GM12878 (cell line): ENCODE results near the gene SNAPC3. TPM values are rescaled to one million over a fixed set of nuclear protein-coding genes. Genes with fewer than 3 reads are reported as not detected.
A peak's percentile ranks its signal among the peaks of the same experiment; 100 is the strongest.

Source experiments
- ATAC-seq: fragments of 200-7000 bp; cut with Tn5 transposase; 3 replicates; pipeline ENCODE4 v1.9.1; 2020; ENCODE audit warnings: mild to moderate bottlenecking, moderate library complexity
- BruUV-seq: library from RNA; stranded (reverse); fragments of 400-500 nt; replicated peaks from 2 replicates; lab custom pipeline; 2021; lab: Mats Ljungman, UMichigan
- CTCF ChIA-PET: fragments of 300-600 bp; sonication (Branson Sonifier 250); formaldehyde crosslinking; extraction: SDS; loops from one replicate; lab custom pipeline; 2021; ENCODE audit warnings: inconsistent platforms; lab: Yijun Ruan, JAX
- POLR2A ChIA-PET: fragments of 350-600 bp; formaldehyde crosslinking; extraction: SDS; loops from one replicate; lab custom pipeline; 2021; ENCODE audit warnings: inconsistent platforms; lab: Charles Lee
- RAD21 ChIA-PET: fragments of 300-600 bp; sonication (Branson Sonifier 250); formaldehyde crosslinking; loops from one replicate; lab custom pipeline; 2023; ENCODE audit warnings: antibody characterized with exemption; ENCODE audit not compliant: unreplicated experiment; lab: Charles Lee
- SMC1A ChIA-PET: fragments of 300-600 bp; sonication (Branson Sonifier 250); formaldehyde crosslinking; loops from one replicate; lab custom pipeline; 2023; ENCODE audit not compliant: unreplicated experiment, uncharacterized antibody; lab: Charles Lee
- DNase-seq: peaks from one replicate; pipeline ENCODE4 v3.0.0-alpha.2; 2011; ENCODE audit warnings: low read depth, low spot score
- FAIRE-seq: peaks from 3 replicates; lab custom pipeline; 2011; peaks lifted over from hg19 to GRCh38; lab: Jason Lieb, UNC
- H2AFZ ChIP-seq: 2 replicates; pipeline ENCODE4 v1.6.0; 2011; ENCODE audit warnings: low read depth, low read length, control low read depth; ENCODE audit not compliant: control insufficient read depth
- H3K27ac ChIP-seq: 2 replicates; pipeline ENCODE4 v1.5.1; 2011; ENCODE audit warnings: control low read depth; ENCODE audit not compliant: control insufficient read depth, insufficient read depth
- H3K27me3 ChIP-seq, 2 experiments: replicated peaks in 1 of 2; 2 replicates each; pipeline versions ENCODE4 v1.6.0 to v1.6.1; 2011; ENCODE audit warnings: low read length in 1 of 2; ENCODE audit not compliant: control insufficient read depth in 2 of 2, insufficient read depth in 2 of 2
- H3K36me3 ChIP-seq, 2 experiments: 2 replicates each; pipeline ENCODE4 v1.5.1; 2011; ENCODE audit warnings: low read length in 1 of 2; ENCODE audit not compliant: control insufficient read depth in 2 of 2, insufficient read depth in 2 of 2
- H3K4me1 ChIP-seq: 2 replicates; pipeline ENCODE4 v1.6.1; 2011; ENCODE audit warnings: mild to moderate bottlenecking, low read length, moderate library complexity, mixed read lengths; ENCODE audit not compliant: control insufficient read depth, insufficient read depth
- H3K4me2 ChIP-seq: 2 replicates; pipeline ENCODE4 v1.6.0; 2011; ENCODE audit warnings: control low read depth; ENCODE audit not compliant: control insufficient read depth, insufficient read depth
- H3K4me3 ChIP-seq: fragments of 200-600 bp; sonication (generic); 2 replicates; pipeline ENCODE4 v1.5.1; 2016
- H3K79me2 ChIP-seq: 2 replicates; pipeline ENCODE4 v1.6.0; 2011; ENCODE audit warnings: low read length; ENCODE audit not compliant: control insufficient read depth, insufficient read depth
- H3K9ac ChIP-seq: 2 replicates; pipeline ENCODE4 v1.8.0; 2011; ENCODE audit warnings: low read length, control low read depth, mixed read lengths; ENCODE audit not compliant: control insufficient read depth, insufficient read depth
- H3K9me3 ChIP-seq: replicated peaks from 3 replicates; pipeline ENCODE4 v1.5.1; 2011; ENCODE audit warnings: mild to moderate bottlenecking, low read length; ENCODE audit not compliant: control insufficient read depth, insufficient read depth
- H4K20me1 ChIP-seq: 2 replicates; pipeline ENCODE4 v1.6.0; 2011; ENCODE audit not compliant: control insufficient read depth, insufficient read depth
- BCL3 ChIP-seq: IDR thresholded peaks from 2 replicates; pipeline ENCODE4 v1.6.1; 2011; ENCODE audit warnings: borderline replicate concordance, low read depth, mild to moderate bottlenecking, moderate library complexity, low read length; ENCODE audit not compliant: insufficient read depth, poor library complexity, severe bottlenecking
- PBX3 ChIP-seq: IDR thresholded peaks from 2 replicates; pipeline ENCODE4 v1.6.1; 2011; ENCODE audit warnings: mild to moderate bottlenecking, low read depth, low read length, moderate library complexity; ENCODE audit not compliant: insufficient replicate concordance
- WGBS: methylation state at CpG from one replicate; pipeline ENCODE4 v1.1.6; 2016; ENCODE audit warnings: low lambda C conversion rate; ENCODE audit not compliant: insufficient replicate concordance, insufficient coverage; ENCODE audit errors: missing lambda C conversion rate; 5-methylcytosine and 5-hydroxymethylcytosine counted together
- in situ Hi-C: fragments of 300-500 bp; cut with MboI; formaldehyde crosslinking; loops from 9 replicates; pipeline ENCODE4 v1.14.3; 2018; ENCODE audit warnings: mixed read lengths
- intact Hi-C: fragments of 100-400 bp; cut with micrococcal nuclease; formaldehyde crosslinking; loops from one replicate; pipeline ENCODE4 v1.14.2; 2022; ENCODE audit not compliant: unreplicated experiment
- polyA plus RNA-seq, 11 experiments: library from polyadenylated mRNA; depleted of rRNA in 4 of 11; unstranded in 6 of 11; stranded (reverse) in 5 of 11; fragments of >200 nt; fragmentation: Nextera tagmentation in 4 of 11; fragmentation: Illumina TruSeq in 1 of 11; extraction: Ambion mirVana in 4 of 11; extraction: Trizol in 1 of 11; gene quantifications; 1 replicate in 1 of 11; 2 replicates in 10 of 11; pipeline versions ENCODE4 v1.2.1 to v1.2.3, GENCODE V29; 2011 to 2016; ENCODE audit warnings: inconsistent platforms in 2 of 11, missing spikeins in 2 of 11, low read depth in 1 of 11
- total RNA-seq, 4 experiments: library from RNA; depleted of rRNA in 3 of 4; stranded (reverse); fragments of >200 nt in 3 of 4; fragmentation: Illumina TruSeq in 1 of 4; extraction: Trizol in 1 of 4; gene quantifications; 2 replicates each; pipeline versions ENCODE4 v1.2.1 to v1.2.3, GENCODE V29; 2013 to 2021

Gene SNAPC3
- total and polyA plus RNA-seq, 10 of the 15 experiments (the other 5 are each of a cell fraction or from before 2014, with no cell fraction given), result 5.7 to 47.4 (median 24.6) TPM

DNA sequence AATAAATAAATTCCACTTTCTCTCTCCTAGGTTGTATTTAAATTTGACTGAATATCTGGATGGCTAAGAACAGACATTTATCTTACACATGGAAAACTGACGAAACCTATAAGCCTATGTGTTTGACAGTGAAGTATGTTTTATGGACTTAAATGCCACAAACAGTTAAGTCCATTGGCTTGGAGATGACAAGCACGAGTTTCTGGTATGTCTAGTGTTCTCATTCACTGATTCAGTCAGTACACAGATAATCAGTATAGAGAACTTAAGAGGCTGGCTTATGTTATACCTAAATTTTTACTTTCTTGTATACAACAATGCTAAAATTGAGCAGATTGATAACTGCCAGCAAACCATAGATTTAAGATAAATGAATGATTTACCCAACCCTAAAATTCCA lies 38.9 kb downstream of the SNAPC3 start:
- FAIRE-seq (peak; percentile 13), ATAC-seq (no peak)
- CTCF ChIA-PET, result interaction anchor here (1.2 kb wide), 1 partner anchor 184 kb away, joined by 3 read pairs; no protein-coding TSS in a partner anchor
- in situ Hi-C loops, result no loop called here
- TF ChIP-seq BCL3, result peak; percentile 28
- TF ChIP-seq PBX3, result no peak
- TF ChIP-seq, all 136 proteins: peak for 1
- BruUV-seq, result no TSS peak
- 93% methylated on average over 2 of the region's 2 CpGs for WGBS
- ChIA-PET RAD21 (interaction anchor here (0.6 kb wide), 1 partner anchor 104 kb away, joined by 5 read pairs; no protein-coding TSS in a partner anchor), POLR2A (no interaction called here), SMC1A (interaction anchor here (1.0 to 1.2 kb wide), 3 partner anchors 11 to 44 kb away, joined by 3 to 10 read pairs (median 5); no protein-coding TSS in a partner anchor)
- Histone ChIP-seq H3K9me3 (no peaks in the 10 kb centered on the region), H3K27ac (no peak overlapping the region), H3K9ac (no peak overlapping the region), H2AFZ (no peak overlapping the region), H3K79me2 (no peaks in the 10 kb centered on the region), H3K36me3 (peaks cover 2 to 38% of the 10 kb centered on the region in 2 experiments; a peak in 3 of 4 replicates), H4K20me1 (no peaks in the 10 kb centered on the region), H3K4me2 (no peak overlapping the region), H3K4me3 (no peak overlapping the region), H3K27me3 (no peaks in the 10 kb centered on the region), H3K4me1 (no peaks in the 10 kb centered on the region)
- no peak for DNase-seq
- intact Hi-C loops, result loop anchor here (5.0 kb wide), 1 partner anchor 146 kb away; no protein-coding TSS in a partner anchor
